Fibroblast of skin of abdomen (primary cell): ENCODE results near the gene MAP4K4.
A peak's percentile ranks its signal among the peaks of the same experiment; 100 is the strongest.
"Not testable (repeated sequence)": the region's sequence is repeated elsewhere in the genome, so short reads cannot be mapped to it uniquely, and the experiment has no call there.

Source experiments
- DNase-seq: peaks from one replicate; pipeline ENCODE4 v3.0.0-alpha.2; 2013

Gene MAP4K4

DNA sequence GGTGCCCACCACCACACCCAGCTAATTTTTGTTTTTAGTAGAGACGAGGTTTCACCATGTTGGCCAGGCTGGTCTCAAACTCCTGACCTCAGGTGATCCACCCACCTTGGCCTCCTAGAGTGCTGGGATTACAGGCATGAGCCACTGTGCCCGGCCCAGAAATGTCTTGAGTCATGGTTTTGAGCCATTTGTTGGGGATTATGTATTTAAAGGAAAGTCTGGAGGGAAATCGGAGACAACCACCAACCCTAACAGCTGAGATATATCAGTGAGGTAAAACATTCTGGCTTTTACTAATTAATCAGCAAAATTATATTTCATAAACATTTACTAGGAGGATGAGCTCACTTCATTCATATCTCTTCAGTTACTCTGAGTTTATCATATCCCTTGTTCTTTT, 72.2 kb downstream of the MAP4K4 start:
- DNase-seq = not testable (repeated sequence)

DNA sequence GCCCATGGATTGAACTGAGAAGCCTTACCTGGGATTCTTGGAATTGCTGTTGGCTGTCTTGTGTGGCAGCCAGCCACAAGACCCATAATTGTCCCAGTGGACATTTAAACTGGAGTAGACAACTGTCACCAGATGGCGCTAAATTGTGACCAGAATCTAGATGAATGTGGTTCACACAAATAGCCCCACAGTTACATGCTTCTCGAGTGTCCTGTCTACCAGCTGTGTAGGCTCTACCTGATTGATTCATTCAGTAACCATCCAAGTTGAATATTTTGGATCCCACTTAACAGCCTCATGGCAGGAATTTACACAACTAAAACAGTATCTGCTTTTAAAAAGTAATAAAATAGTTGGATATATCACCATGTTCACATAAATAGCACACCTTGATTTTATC, 73.2 kb downstream of the MAP4K4 start:
- peak; percentile 63 for DNase-seq

DNA sequence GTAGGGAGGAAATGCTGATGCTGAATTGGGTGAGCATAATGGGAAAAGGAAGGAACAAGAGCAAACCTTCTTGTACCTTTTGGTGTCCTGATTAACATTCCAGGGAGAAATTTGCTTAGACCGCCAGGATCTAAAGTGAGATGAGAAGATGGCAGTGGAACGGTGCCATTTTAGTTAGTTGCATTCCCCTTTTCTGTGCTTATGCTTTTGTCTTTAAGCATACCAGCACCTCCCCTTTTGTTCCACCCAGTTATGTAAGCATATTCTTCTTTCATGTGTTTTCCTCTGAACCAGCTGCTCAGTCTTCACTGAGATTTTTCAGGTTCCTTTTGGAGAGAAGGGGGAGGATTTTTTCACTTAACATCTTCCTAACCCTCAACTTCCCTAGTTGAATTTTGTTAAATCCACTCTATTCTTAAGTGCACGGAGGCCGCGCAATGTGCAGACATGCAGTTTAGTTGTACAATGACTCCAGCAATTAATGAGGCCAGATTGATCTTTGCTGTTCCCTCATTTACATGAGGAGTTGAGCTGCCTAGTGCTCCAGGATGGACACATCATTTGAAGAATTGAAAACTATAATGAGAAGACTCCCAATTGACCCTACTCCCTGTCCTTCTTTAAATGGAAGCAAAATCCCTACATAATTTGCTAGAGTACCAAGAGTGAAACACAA, 73.9 kb downstream of the MAP4K4 start:
- no peak for DNase-seq

DNA sequence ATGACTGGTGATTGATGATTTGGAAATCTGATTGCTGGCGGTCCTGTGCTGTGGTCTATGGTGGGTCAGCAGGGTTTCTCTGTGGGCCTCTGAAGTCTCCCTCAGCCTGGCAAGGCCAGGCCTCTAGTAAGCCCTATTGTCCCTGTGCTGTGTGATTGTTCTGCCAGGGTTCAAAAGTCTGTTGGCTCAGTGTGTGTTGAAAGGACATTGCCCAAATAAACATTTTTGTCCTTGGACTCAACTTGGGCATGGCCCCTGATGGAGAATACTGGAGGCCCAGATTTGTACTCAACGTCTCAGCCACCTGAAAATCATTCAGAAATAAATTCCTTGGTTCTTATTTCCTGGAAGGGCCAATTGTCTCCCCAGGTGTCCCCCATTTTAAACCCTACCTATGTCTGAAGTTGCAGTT, 74.4 kb downstream of the MAP4K4 start:
- DNase-seq = no peak

DNA sequence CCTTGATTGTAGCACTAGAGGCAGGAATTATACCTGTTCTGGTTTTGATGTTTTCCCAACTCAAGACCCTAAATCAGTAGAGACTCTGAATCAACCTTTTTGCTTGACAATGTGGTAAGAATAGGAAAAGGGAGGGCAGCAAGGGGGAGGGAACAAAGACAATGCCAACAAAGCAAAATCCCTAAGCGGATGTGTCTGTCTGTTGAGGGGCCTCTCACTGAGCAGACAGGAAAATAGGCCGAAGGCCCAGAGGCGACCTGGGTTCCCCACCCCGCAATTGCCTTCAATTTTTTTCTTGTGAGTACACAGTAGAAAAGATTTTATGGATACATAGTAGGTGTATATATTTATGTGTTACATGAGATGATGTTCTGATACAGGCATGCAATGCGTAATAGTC, 75.6 kb downstream of the MAP4K4 start:
- DNase-seq = no peak

DNA sequence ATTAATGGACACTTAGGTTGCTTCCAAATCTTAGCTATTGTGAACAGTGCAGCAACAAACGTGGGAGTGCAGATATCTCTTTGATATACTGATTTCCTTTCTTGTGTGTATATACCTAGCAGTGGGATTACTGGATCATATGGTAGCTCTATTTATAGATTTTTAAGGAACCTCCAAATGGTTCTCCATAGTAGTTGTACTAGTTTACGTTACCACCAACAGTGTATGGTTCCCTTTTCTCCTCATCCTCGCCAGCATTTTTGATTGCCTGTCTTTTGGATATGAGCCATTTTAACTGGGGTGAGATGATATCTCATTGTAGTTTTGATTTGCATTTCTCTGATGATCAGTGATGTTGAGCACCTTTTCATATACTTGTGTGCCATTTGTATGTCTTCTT, 76.5 kb downstream of the MAP4K4 start:
- not testable (repeated sequence) for DNase-seq

DNA sequence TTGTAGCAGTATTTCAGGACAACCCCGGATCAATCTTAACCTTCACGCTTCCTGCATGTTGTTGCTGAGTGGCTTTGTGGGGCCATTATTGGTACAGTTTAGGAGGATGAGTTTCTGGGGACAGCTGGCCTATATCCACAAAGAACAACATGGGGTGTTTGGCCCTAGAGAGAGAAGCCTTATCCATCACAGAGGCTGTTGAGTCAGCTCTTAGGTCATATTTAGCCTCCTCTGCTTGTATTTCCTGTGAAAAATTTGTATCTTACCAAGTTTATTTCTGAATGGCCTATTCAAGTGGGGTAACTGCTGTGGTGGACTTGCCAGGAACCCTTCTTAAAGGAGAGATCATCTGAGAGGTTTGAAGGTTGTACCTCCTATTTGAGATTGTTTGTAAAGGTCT, 77.6 kb downstream of the MAP4K4 start:
- DNase-seq = no peak

DNA sequence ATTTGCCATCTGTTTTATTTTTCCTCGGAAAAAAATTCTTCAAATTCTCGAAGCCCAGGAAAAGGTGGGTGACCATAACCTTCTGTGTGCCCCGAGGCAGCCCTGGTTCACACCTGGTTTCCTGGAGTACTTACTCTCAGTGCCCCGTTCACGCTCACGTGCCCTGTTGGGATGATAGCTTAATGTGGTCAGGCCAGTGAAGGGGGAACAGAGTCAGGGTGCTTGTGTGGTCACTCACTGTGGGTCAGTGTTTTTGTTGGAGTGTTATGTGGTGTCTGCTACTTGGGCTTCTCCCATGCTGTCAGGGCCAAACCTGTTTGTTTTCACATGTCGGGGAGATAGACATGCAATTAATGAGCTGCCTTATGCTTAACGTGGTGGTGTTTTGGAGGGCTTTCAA, 78.1 kb downstream of the MAP4K4 start:
- no peak for DNase-seq

DNA sequence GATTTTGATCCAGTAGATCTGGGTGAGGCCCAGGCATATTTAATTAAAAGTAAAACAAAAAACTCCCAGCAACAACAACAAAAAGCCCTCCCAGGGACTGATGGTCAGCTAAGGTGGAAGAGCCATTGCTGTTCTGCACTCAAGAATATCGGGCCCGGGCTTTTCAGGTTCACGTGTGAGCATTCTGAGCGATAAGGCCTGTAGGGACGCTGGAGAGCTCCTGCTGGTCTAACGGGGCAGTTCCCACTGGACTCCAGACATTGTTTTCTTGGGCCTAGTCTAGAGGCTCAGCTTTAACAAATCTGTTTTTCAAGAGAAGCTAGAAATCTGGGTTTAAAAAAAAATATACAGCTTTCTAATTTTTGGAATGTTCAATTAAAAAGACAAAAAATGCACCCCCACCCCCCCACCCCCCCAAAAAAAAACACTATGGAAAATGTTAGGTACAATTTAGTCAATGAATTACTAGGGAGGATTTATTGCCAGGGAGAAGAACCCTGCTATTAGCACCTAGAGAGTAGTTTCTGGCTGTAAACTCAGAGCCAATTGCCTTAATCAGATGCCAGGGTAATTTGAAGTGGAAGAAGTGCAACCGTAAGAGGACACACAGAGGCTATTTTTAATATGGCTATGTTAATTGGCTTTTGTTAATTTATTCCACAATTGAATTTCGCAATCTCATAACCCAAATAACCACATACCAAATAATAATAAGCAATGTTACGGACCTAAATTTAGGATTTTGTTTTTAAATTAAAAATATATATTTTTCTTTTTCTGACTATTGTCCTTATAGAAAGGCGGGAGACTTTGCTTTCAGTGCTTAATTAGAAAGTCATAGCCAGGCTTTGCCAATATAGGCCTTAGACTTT, 78.9 kb downstream of the MAP4K4 start:
- DNase-seq = no peak

DNA sequence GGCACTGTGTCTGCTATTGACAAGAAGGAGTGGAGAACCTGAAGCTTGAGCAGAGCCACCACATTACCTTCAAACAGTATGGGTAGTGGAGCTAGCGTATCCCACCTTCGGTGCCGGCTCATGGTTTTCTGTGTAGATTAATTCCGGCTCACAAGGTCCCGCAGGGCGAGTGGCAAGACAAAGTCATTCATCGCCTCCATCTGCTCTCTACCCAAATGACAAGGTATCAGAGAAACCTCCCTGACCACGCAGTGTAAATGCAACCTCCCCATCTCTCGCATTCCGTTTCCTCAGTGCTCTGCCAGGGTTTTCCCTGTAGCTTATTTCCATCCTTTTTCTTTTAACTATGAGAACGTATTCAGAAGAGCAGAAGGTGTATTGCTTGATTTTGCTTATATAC, 79.8 kb downstream of the MAP4K4 start:
- no peak for DNase-seq

DNA sequence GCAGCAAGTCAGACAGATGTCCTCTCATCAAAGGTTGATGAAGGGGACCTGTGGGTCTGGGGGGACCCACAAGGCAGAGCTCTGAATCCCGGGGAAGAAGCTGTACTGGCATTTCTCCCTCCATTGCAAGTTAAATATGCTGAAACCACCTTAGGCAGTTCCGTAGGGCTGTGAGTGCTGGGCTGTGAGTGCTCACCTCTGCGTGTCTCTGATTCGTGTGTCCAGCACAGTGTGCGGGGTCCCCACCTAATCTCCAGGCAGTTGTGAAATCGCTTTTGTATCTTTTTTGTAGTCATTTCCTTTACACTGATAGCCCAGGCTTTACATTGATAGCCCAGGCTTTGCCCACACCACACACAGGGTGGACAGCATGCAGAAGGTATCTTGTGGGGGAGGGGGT, 80.6 kb downstream of the MAP4K4 start:
- no peak for DNase-seq

DNA sequence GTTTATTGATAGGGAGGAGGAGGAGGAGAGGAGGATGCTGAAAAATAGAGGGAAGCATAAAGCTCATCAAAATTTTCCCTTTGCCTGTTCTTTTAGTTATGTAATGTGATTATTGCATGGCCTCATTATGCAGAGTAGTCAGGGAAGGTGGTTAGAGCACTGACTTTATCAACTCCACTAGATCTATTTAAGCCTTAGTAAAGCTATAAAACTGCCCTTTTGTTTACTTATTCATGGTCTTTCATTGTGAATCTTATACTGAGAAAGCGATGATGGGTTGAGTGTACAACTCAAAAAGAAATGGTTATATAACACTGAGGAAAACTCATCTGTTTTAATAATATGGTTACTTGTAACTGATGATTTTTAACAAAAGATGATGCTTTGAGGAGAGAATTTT, 81.7 kb downstream of the MAP4K4 start:
- no peak for DNase-seq

DNA sequence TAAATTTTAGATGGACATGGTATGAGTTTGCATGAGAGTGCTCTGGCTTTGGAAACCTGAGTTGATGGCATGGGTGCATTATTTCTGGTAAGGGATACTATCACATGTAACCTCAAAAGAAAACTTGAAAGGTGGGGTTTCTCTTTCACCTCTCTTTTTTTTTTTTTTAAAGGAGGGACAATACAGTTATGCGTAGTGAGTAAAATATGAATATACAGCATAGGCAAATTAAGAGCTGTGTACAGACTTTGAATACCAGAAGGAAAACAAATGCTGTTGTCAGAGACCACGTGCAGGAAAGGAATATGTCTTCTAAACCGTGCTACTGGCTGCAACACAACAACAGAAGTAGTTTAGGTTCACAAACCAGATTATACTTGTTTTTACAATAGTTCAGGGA, 82.1 kb downstream of the MAP4K4 start:
- no peak for DNase-seq

DNA sequence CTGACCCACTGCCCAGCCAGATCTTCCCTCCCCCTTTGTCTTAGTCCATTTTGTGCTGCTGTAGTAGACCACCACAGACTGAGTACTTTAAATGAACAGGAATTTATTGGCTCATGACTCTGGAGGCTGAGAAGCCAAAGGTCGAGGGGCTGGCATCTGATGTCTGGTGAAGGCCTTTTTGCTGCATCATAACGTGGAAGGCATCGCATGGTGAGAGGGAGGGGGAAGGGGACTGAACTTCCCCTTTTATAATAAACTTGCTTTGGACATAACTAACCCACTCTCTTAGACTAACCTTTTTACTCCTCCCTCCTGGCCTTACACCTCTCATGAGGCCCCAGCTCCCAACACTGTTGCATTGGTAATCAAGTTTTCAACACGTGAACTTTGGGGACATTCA, 83.8 kb downstream of the MAP4K4 start:
- DNase-seq = no peak

DNA sequence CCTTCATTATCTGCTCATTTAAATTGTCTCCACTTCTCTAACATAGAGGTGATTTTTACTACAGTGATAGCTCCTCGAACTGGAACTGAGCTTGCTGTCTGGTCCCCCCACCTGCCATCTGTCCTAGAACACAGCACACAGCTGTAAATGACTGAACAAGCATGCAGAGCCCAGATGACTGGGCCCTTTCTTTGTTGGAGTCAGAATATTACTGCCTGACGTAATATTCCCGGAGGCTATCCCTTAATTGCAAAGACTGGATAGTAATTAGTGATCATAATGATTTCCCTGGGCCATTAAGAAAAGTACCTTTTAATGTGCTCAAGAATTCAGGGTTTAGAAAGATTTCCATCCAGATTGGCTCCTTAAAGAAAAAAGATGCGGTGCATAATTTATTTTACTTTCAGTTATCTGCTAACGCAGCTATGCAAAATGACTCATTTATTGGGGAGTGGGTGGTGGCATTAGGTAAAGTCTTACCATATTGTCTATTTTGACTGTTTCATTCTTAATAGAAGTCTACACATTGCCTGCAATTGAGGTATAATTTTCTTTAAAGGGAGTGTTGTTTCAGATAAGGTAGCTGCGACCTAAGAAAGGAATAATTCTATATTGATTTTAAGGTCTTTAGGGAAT, 84.4 kb downstream of the MAP4K4 start:
- DNase-seq = no peak

DNA sequence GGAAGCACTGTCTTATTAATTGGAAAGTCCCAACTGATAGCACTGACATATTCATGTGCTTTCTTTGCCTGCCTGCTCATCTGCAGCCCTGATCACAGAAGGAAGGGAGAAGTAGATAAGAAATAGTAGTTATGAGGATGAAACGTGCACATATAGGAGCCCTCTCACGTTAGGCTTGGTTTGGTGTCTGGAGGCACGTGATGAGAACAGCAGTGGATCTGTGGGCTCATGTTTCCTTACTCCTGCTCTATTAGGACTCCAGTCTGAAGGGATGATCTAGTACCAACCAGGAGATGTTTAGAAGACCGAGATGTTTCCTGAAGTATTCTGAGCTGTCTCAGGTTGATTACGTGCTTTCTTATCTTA, 84.9 kb downstream of the MAP4K4 start:
- DNase-seq = no peak

DNA sequence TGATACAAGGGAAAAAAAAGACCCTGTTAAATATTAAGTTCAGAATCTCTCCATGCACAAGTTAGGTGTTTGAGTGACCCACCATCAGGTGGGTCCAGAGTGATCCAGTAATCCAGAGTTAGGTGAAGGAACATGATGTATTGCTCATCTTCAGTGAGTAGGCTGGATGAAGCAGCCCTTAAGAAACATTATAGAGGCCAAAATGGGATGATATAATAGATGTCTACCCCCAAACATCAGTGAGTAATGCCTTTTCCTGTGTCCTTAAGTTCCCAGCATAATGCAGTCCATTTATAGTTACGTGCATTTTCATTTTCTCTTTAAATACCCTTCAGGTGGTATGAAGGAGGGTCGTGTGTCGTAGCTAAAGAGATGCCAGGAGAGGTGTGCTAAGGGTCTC, 89.6 kb downstream of the MAP4K4 start:
- peak; percentile 35 for DNase-seq

DNA sequence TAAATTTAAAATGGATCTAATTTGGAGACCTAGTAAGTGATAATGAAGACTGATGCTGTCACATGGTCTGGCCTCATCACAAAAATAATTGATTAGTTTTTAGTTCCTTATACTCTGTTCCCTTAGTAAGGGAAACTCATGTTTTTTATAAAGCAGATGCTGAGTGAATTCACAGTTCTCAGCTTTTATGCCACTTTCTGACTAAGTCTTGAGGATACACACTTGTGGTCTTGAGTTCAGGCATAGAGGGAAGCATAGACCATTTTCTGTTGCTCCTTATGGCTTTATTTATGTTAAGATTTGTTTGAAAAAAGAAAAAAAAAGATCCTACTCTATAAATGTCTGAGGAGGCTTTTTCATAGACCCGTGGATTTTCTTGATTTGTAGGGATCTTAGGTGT, 91.1 kb downstream of the MAP4K4 start:
- DNase-seq = no peak

DNA sequence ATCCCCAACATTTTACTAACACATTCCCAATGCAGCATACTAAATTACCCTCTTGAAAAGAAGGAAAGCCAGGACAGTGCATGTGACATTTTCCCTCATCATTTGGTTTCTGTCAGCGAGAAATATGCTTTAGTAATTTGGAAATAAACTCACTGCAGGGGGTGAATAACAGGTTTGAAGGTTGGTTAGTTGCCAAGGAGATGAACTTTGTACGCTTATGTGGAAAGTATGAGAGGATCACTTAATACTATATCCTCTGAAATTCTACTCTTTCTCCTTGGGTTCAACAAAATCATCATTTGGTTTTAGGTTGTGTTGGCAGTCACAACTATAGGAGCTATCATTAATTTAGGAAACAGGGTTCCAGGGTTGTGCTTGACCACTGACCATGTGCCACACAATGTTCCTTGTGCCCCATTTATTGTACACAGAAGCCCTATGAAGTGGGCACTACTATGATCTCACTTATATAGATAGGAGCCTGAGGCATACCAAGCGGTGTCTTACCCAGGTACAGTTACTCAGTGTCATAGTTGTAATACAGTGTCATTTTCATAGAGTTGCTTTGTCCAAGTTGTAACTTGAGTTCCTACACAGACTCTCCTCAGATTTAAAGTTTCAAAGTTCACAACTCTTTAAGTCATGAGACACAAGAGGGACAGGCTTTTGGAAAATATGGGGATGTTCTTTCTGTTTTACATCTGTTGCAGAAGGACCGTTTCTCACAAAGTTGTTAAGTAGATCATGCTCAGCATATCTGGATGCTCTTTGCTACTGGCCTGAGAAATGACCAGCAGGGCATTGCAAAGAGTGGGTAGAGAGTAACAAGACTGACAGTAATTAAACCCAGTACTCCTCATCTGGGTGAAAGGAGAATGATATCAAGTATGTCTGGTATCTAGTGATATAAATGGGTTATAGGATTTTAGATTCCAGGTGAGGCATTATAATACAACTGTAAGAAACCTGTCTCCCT, 91.8 kb downstream of the MAP4K4 start:
- peak; percentile 36 for DNase-seq

DNA sequence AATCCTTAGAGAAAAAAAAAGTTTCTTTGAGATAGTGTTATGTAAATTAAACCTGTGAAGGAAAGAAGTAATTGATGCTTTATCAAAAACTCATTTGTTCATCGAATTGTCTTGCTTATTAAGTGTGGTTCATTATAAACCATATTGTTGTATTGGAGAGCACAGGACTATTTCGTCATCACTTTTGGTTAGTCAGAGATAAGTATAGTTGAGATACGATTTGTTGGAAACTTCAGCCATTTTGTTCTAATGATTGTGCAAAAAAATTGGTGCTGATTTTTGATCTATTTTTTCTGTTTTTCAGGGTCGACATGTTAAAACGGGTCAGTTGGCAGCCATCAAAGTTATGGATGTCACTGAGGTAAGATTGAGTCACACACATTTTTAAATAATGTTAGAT, 92.9 kb downstream of the MAP4K4 start:
- DNase-seq = no peak

DNA sequence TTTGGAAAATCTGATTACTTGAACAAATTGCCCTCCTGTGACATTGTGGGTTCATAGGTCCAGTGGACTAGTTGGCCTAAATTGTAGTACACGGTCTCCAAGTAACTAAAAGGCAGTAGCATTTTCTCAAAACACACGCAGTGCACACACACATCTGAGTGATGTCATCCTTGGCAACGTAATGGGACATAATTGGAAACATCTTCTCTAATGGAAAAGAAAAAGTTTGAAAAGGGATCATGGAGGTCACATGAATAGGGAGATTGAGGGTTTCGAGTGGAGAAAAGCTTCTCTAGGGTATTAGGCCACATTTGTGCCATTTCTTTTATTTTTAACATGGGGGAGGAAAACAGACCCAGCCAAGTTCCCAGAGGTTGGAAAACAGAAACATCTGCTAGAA, 93.3 kb downstream of the MAP4K4 start:
- DNase-seq = peak; percentile 85

DNA sequence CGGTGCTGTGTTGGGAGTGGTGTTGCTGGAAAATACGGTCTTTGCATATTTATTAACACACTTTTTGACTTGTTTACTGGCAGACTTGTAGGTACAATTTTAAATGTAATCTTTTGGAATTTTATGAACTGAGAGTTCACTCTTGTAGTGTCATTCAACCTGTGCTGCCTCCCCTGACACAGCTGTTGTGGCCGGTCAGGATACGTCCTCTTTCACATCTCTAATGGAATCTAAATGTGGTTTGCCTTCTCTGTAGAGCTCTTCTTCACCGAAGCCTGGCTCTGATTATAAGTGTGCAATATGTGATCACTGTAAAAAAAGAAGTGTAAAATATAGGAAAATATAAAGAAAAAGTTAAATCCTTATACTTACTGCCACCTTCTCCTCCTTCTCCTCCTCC, 94.7 kb downstream of the MAP4K4 start:
- no peak for DNase-seq
